GM06990 (cell line): ENCODE measurements around the gene NELFA.

Source experiments
- DNase-seq: peaks from one replicate; pipeline ENCODE4 v3.0.0-alpha.2; 2011; ENCODE audit not compliant: insufficient read length; ENCODE audit errors: extremely low read depth
- H3K27me3 ChIP-seq: replicated peaks from 2 replicates; pipeline ENCODE4 v1.6.0; 2011; ENCODE audit warnings: low read length; ENCODE audit not compliant: control insufficient read depth, insufficient read depth
- H3K36me3 ChIP-seq: 2 replicates; pipeline ENCODE4 v1.5.1; 2011; ENCODE audit warnings: low read length; ENCODE audit not compliant: control insufficient read depth, insufficient read depth
- H3K4me3 ChIP-seq: replicated peaks from 2 replicates; pipeline ENCODE4 v1.5.1; 2011; ENCODE audit warnings: low read depth, mild to moderate bottlenecking, control low read depth, low read length
- TF ChIP-seq, protein P1 (sequence below): IDR thresholded peaks from 2 replicates; pipeline ENCODE4 v1.5.1; 2011; ENCODE audit warnings: low read length, control low read depth, mild to moderate bottlenecking, inconsistent platforms; ENCODE audit not compliant: insufficient read depth, poor library complexity, severe bottlenecking

Gene NELFA

DNA sequence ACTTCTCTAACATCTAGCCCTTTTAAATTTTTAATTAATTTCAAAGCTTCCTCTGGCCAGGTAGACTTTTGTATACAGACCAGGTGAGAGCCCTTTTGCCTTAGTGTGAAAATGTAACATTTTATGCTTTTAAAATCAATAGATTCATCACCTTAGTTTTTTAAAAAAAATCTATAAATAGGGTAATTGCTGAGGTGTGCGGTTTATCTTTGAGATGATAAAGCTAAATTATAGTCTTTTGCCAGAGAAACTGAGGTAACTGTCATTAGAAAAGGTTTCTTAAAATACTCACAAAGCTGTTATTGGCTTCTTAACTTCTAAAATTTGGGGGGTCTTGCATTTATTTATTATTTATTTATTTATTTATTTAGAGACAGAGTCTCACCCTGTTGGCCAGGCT, 62.9 kb downstream of the NELFA start:
- Histone ChIP-seq H3K36me3 (peaks cover 8% of the 10 kb centered on the region), H3K27me3 (no peaks in the 10 kb centered on the region), H3K4me3 (no peak overlapping the region)
- DNase-seq: no peak
- TF ChIP-seq, protein P1, sequence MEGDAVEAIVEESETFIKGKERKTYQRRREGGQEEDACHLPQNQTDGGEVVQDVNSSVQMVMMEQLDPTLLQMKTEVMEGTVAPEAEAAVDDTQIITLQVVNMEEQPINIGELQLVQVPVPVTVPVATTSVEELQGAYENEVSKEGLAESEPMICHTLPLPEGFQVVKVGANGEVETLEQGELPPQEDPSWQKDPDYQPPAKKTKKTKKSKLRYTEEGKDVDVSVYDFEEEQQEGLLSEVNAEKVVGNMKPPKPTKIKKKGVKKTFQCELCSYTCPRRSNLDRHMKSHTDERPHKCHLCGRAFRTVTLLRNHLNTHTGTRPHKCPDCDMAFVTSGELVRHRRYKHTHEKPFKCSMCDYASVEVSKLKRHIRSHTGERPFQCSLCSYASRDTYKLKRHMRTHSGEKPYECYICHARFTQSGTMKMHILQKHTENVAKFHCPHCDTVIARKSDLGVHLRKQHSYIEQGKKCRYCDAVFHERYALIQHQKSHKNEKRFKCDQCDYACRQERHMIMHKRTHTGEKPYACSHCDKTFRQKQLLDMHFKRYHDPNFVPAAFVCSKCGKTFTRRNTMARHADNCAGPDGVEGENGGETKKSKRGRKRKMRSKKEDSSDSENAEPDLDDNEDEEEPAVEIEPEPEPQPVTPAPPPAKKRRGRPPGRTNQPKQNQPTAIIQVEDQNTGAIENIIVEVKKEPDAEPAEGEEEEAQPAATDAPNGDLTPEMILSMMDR: no peak

DNA sequence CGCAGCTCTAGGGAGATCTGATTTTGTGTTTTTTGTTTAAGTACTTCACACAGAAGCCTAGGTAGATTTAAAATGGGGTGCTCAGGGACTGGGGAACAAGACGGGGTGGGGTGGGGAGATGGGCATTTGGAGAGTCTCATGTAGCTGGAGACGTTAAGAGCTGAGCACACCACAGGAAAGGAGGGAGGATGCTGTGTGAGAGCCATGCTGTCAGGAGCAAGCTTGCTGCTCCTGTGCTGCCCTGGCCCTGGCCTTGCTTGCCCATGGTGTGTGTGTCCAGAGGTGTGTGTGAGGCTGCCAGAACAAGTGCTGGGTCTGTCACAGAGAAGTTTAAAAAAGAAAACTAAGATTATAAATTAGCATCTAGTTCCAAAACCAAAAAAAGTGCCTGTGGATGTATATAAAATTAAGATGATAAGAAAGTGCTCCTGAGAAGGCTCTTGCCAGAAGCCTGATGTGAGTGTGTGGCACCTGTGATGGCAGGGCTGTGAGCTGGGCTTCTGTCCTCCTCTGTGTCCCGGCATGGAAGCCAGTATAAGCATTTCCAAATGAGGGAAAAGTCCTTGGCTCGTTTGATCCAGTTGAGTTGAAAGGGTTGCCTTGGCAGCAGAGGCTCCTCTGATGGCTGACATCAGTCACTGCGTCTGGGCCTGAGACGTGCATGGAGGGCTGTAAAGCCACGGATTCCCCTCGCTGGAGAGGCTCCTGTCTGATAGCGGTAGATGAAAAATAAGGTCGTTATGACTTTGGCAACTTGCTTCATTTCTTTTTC, 63.5 kb downstream of the NELFA start:
- DNase-seq: no peak
- Histone ChIP-seq H3K27me3 (no peaks in the 10 kb centered on the region), H3K4me3 (no peak overlapping the region), H3K36me3 (peaks cover 9% of the 10 kb centered on the region)
- TF ChIP-seq, protein P1: no peak

DNA sequence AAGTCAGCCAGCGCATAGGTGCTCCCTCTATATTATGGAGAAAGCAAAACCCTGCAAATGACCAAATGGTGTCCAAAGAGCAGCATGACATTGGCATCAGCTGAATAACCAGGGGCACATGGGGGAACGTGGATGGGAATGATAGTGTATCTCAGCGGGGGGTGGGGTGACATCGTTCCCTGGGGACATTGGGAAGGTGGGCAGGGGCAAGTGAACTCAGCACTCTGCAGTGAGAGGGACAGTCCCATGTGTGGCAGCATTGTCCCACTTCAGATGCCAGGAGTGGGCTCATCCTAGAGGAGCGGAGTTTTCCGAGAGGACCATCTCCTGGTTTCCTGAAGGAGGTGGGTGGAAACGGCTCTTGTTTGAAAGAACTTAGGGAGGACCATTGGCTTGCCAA, 64.8 kb downstream of the NELFA start:
- H3K4me3 ChIP-seq: no peak overlapping the region

DNA sequence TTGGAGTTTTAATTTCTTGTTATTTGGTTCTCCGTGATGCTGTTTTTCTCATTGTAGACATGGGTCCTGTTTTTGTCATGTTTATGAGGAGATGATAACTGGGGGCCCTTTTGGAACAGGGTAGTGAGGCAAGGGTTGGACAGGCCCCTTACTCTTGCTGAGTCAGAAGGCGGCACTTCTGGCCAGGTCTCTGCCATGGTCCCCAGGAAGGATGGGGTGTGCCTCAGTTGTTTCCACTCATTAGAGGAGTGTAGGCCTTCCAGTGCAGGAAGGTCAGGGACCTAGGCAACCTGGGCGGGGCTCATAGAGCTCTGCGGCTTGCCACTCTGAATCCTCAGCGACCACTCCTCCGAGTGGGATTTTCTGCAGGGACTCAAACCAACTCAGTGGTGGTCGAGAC, 68.2 kb downstream of the NELFA start:
- DNase-seq: no peak
- Histone ChIP-seq H3K4me3 (no peak overlapping the region), H3K27me3 (no peaks in the 10 kb centered on the region), H3K36me3 (peaks cover 18% of the 10 kb centered on the region)
- TF ChIP-seq, protein P1: no peak

More for the DNA sequence above, 64.8 kb downstream of the NELFA start:
- peaks cover 16% of the 10 kb centered on the region for H3K36me3 ChIP-seq
- no peaks in the 10 kb centered on the region for H3K27me3 ChIP-seq
- TF ChIP-seq, protein P1: no peak
- DNase-seq: no peak

DNA sequence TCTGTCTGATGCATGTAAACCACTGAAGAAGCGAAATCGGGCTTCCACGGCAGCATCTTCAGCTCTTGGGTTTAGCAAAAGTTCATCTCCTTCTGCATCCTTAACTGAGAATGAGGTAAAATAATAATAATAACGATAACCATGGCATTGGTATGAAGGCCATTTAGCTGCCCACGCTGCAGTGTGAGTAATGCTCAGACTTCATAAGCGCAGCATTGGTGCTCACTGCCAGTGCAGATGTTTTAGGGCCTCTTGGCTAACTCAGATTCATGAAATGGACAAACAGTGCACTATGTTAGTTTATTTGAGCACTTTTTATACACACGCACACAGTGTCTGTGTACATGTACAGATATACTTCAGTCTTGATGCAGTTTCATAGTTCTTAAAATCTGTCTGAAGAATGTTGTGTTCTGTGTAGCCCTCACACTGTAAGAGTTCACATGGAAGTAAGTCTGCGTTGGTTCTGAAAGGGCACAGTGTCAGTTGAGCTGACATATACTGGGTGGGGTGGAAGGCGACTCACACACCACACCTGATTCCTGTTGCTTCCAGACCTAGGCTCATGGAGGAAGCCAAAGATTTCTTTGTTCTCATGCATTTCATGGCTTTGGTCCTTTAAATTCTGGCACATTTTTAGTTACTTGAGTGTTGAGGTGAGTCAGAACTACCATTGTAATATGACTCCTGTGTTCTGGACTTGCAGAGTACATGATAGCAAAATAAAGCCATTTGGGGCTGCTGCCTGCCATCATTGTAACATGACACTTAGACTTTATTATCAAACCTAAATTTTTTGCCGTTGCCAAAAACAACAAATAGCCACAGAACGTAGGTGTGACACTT, 68.9 kb downstream of the NELFA start:
- no peak for DNase-seq
- TF ChIP-seq, protein P1: no peak
- Histone ChIP-seq H3K36me3 (peaks cover 20% of the 10 kb centered on the region), H3K4me3 (no peak overlapping the region), H3K27me3 (no peaks in the 10 kb centered on the region)
